A549 (cell line): Measurements from ENCODE around the gene RIOX2.

Experiments used
- CEBPB ChIP-seq, 2 experiments: fragments of >200 bp in 1 of 2; sonication (Bioruptor Twin) in 1 of 2; formaldehyde crosslinking in 1 of 2; IDR thresholded peaks; 2 replicates each; pipeline ENCODE4 v1.6.1; 2012 to 2016
- CTCF ChIP-seq: fragments of >200 bp; sonication (Bioruptor Twin); formaldehyde crosslinking; IDR thresholded peaks from 3 replicates; pipeline ENCODE4 v1.5.1; 2016
- EHMT2 ChIP-seq: fragments of 200-600 bp; sonication (generic); IDR thresholded peaks from 2 replicates; pipeline ENCODE4 v1.6.1; 2016; ENCODE audit warnings: antibody characterized with exemption, low read depth, mild to moderate bottlenecking, moderate library complexity
- JUNB ChIP-seq: fragments of >200 bp; sonication (Bioruptor Twin); formaldehyde crosslinking; IDR thresholded peaks from 2 replicates; pipeline ENCODE4 v1.6.1; 2016
- RAD21 ChIP-seq, 2 experiments: fragments of >200 bp in 1 of 2; sonication (Bioruptor Twin) in 1 of 2; formaldehyde crosslinking in 1 of 2; IDR thresholded peaks in 1 of 2; conservative IDR thresholded peaks in 1 of 2; 2 replicates in 1 of 2; 3 replicates in 1 of 2; pipeline ENCODE4 v1.6.1; 2012 to 2018; ENCODE audit warnings: inconsistent platforms in 1 of 2
- TF ChIP-seq, protein P1 (sequence below): fragments of 200-600 bp; sonication (generic); IDR thresholded peaks from 2 replicates; pipeline ENCODE4 v1.6.1; 2016; ENCODE audit warnings: antibody characterized with exemption, mild to moderate bottlenecking, moderate library complexity
- TF ChIP-seq, protein P2 (sequence below): fragments of >200 bp; sonication (Bioruptor Twin); formaldehyde crosslinking; IDR thresholded peaks from 3 replicates; pipeline ENCODE4 v1.6.1; 2016

DNA sequence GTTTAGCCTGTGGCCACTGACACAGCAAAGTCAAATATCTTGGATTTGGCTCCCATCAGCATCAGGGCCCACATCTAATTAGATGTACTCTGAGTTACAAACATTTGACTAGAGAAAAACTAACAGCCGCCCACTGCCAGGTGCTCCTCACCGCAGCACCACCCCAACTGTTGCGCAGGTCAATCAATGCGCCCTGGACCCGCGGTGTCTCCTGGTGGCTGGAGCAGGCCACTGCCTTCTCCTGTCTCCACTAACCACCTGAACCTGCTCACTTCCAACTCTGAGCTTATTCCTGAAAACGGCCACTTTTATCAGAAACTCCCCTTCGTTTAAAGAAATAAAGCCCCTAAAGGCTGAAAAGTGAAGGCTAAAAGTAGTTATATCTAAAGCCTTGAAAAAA lies 4.3 kb downstream of the RIOX2 start:
- no peak for TF ChIP-seq CTCF
- TF ChIP-seq, protein P1, sequence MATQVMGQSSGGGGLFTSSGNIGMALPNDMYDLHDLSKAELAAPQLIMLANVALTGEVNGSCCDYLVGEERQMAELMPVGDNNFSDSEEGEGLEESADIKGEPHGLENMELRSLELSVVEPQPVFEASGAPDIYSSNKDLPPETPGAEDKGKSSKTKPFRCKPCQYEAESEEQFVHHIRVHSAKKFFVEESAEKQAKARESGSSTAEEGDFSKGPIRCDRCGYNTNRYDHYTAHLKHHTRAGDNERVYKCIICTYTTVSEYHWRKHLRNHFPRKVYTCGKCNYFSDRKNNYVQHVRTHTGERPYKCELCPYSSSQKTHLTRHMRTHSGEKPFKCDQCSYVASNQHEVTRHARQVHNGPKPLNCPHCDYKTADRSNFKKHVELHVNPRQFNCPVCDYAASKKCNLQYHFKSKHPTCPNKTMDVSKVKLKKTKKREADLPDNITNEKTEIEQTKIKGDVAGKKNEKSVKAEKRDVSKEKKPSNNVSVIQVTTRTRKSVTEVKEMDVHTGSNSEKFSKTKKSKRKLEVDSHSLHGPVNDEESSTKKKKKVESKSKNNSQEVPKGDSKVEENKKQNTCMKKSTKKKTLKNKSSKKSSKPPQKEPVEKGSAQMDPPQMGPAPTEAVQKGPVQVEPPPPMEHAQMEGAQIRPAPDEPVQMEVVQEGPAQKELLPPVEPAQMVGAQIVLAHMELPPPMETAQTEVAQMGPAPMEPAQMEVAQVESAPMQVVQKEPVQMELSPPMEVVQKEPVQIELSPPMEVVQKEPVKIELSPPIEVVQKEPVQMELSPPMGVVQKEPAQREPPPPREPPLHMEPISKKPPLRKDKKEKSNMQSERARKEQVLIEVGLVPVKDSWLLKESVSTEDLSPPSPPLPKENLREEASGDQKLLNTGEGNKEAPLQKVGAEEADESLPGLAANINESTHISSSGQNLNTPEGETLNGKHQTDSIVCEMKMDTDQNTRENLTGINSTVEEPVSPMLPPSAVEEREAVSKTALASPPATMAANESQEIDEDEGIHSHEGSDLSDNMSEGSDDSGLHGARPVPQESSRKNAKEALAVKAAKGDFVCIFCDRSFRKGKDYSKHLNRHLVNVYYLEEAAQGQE: no peak
- TF ChIP-seq CEBPB (IDR thresholded peaks at IDR 0.05): no peak
- TF ChIP-seq, protein P2, sequence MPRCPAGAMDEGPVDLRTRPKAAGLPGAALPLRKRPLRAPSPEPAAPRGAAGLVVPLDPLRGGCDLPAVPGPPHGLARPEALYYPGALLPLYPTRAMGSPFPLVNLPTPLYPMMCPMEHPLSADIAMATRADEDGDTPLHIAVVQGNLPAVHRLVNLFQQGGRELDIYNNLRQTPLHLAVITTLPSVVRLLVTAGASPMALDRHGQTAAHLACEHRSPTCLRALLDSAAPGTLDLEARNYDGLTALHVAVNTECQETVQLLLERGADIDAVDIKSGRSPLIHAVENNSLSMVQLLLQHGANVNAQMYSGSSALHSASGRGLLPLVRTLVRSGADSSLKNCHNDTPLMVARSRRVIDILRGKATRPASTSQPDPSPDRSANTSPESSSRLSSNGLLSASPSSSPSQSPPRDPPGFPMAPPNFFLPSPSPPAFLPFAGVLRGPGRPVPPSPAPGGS: no peak
- TF ChIP-seq EHMT2: no peak
- no peak for TF ChIP-seq RAD21 (conservative IDR thresholded peaks at IDR 0.05 in 1 of 2, IDR thresholded peaks at IDR 0.05 in 1 of 2)
- no peak for TF ChIP-seq JUNB
